Measurements from ENCODE around the gene MAP3K1.
A peak's percentile ranks its signal among the peaks of the same experiment; 100 is the strongest.

The MAP3K1 gene

GRCh38 chr5:56803894-56804293 lies 11.5 kb upstream of the MAP3K1 start:
- H3K4me3 ChIP-seq (replicated peaks; ENCODE audit: low read depth, low read length) = no peak overlapping the region
- no peak for TF ChIP-seq CTCF (IDR thresholded peaks at IDR 0.05; ENCODE audit: low read depth, low read length, missing control alignments)
- no peak for DNase-seq (ENCODE audit: extremely low read depth, low read depth)

GRCh38 chr5:56807679-56808078 lies 7.7 kb upstream of the MAP3K1 start:
- no peak overlapping the region for H3K4me3 ChIP-seq (replicated peaks; ENCODE audit: low read depth, low read length)
- TF ChIP-seq CTCF (IDR thresholded peaks at IDR 0.05; ENCODE audit: low read depth, low read length, missing control alignments) = no peak
- no peak for DNase-seq (ENCODE audit: extremely low read depth, low read depth)

GRCh38 chr5:56808211-56808610 lies 7.1 kb upstream of the MAP3K1 start:
- no peak overlapping the region for H3K4me3 ChIP-seq (replicated peaks; ENCODE audit: low read depth, low read length)
- DNase-seq (ENCODE audit: extremely low read depth, low read depth) = no peak
- TF ChIP-seq CTCF (IDR thresholded peaks at IDR 0.05; ENCODE audit: low read depth, low read length, missing control alignments) = no peak

GRCh38 chr5:56810826-56811225 lies 4.5 kb upstream of the MAP3K1 start:
- DNase-seq (ENCODE audit: extremely low read depth, low read depth) = no peak
- no peak overlapping the region for H3K4me3 ChIP-seq (replicated peaks; ENCODE audit: low read depth, low read length)
- TF ChIP-seq CTCF (IDR thresholded peaks at IDR 0.05; ENCODE audit: low read depth, low read length, missing control alignments) = no peak

GRCh38 chr5:56812110-56812509 lies 3.2 kb upstream of the MAP3K1 start:
- no peak for TF ChIP-seq CTCF (IDR thresholded peaks at IDR 0.05; ENCODE audit: low read depth, low read length, missing control alignments)
- no peak overlapping the region for H3K4me3 ChIP-seq (replicated peaks; ENCODE audit: low read depth, low read length)
- no peak for DNase-seq (ENCODE audit: extremely low read depth, low read depth)

- TF ChIP-seq CTCF (IDR thresholded peaks at IDR 0.05; ENCODE audit: low read depth, low read length, missing control alignments) = no peak
- H3K4me3 ChIP-seq (replicated peaks; ENCODE audit: low read depth, low read length) = no peak overlapping the region
- DNase-seq (ENCODE audit: extremely low read depth, low read depth) = no peak
Observed at GRCh38 chr5:56813302-56813701, 2.0 kb upstream of the MAP3K1 start.

GRCh38 chr5:56814361-56814962 lies 887 bp upstream of the MAP3K1 start:
- DNase-seq (ENCODE audit: extremely low read depth, low read depth) = no peak
- TF ChIP-seq CTCF (IDR thresholded peaks at IDR 0.05; ENCODE audit: low read depth, low read length, missing control alignments) = no peak
- peak overlapping the region; percentile 74 for H3K4me3 ChIP-seq (replicated peaks; ENCODE audit: low read depth, low read length)
